Panc1 (cell line): ENCODE results near the gene ANXA6. TPM values are rescaled to one million over a fixed set of nuclear protein-coding genes. Genes with fewer than 3 reads are reported as not detected.

Source experiments
- ATAC-seq: fragments of 200-7000 bp; cut with Tn5 transposase; 2 replicates; pipeline ENCODE4 v1.9.1; 2020; ENCODE audit warnings: mild to moderate bottlenecking, moderate library complexity
- Bru-seq: library from RNA; stranded (reverse); fragments of 400-500 nt; gene quantifications from one replicate; lab custom pipeline; 2021; lab: Mats Ljungman, UMichigan
- BruChase-seq, 2 experiments: library from RNA; stranded (reverse); fragments of 400-500 nt; gene quantifications; one replicate each; lab custom pipeline; 2021; lab: Mats Ljungman, UMichigan
- BruUV-seq: library from RNA; stranded (reverse); fragments of 400-500 nt; replicated peaks from 2 replicates; lab custom pipeline; 2021; lab: Mats Ljungman, UMichigan
- CTCF ChIA-PET: fragments of 300-600 bp; sonication (Branson Sonifier 250); formaldehyde crosslinking; loops from one replicate; lab custom pipeline; 2022; ENCODE audit warnings: antibody characterized with exemption; lab: Charles Lee
- POLR2A ChIA-PET: fragments of 300-600 bp; sonication (Branson Sonifier 250); formaldehyde crosslinking; loops from one replicate; lab custom pipeline; 2022; ENCODE audit warnings: antibody characterized with exemption; lab: Charles Lee
- DNase-seq: peaks from one replicate; pipeline ENCODE4 v3.0.0-alpha.2; 2010; ENCODE audit warnings: low read depth, low spot score
- H3K27ac ChIP-seq: 2 replicates; pipeline ENCODE4 v1.5.1; 2011; ENCODE audit warnings: mild to moderate bottlenecking, low read length, inconsistent platforms
- H3K27me3 ChIP-seq: fragments of 200-500 bp; sonication (Bioruptor generic); 2 replicates; pipeline ENCODE4 v1.6.0; 2014; ENCODE audit warnings: low read length, inconsistent platforms; ENCODE audit not compliant: control insufficient read depth, insufficient read depth
- H3K36me3 ChIP-seq: fragments of 200-500 bp; sonication (Bioruptor generic); 2 replicates; pipeline ENCODE4 v1.5.1; 2014; ENCODE audit warnings: inconsistent platforms, mild to moderate bottlenecking, low read length, moderate library complexity; ENCODE audit not compliant: control insufficient read depth, insufficient read depth
- H3K4me1 ChIP-seq: 2 replicates; pipeline ENCODE4 v1.5.1; 2011; ENCODE audit warnings: inconsistent platforms, mild to moderate bottlenecking, low read length, moderate library complexity; ENCODE audit not compliant: control insufficient read depth, insufficient read depth
- H3K4me3 ChIP-seq, 2 experiments: 2 replicates each; pipeline ENCODE4 v1.5.1; 2011 to 2012; ENCODE audit warnings: low read depth in 2 of 2, low read length in 2 of 2, mild to moderate bottlenecking in 2 of 2, inconsistent platforms in 1 of 2, moderate library complexity in 1 of 2
- H3K9me3 ChIP-seq: fragments of 200-500 bp; sonication (Bioruptor generic); 2 replicates; pipeline ENCODE4 v1.5.1; 2014; ENCODE audit warnings: low read depth, mild to moderate bottlenecking, inconsistent platforms, low read length, moderate library complexity; ENCODE audit not compliant: control insufficient read depth, insufficient read depth
- CTCF ChIP-seq: fragments of 450-650 bp; IDR thresholded peaks from 2 replicates; pipeline ENCODE4 v1.5.1; 2017; ENCODE audit warnings: mild to moderate bottlenecking
- POLR2AphosphoS5 ChIP-seq: IDR thresholded peaks from 2 replicates; pipeline ENCODE4 v1.6.1; 2012; ENCODE audit warnings: mild to moderate bottlenecking, low read depth, low read length, moderate library complexity
- REST ChIP-seq, 2 experiments: IDR thresholded peaks; 2 replicates each; pipeline ENCODE4 v1.6.1; 2011 to 2012; ENCODE audit warnings: low read depth in 2 of 2, control low read depth in 1 of 2, low read length in 1 of 2, mild to moderate bottlenecking in 1 of 2, moderate library complexity in 1 of 2; ENCODE audit not compliant: insufficient read depth in 1 of 2
- SIN3A ChIP-seq: IDR thresholded peaks from 2 replicates; pipeline ENCODE4 v1.6.1; 2012; ENCODE audit warnings: low read depth, mild to moderate bottlenecking, low read length, moderate library complexity, borderline replicate concordance; ENCODE audit not compliant: insufficient read depth
- TCF7L2 ChIP-seq: IDR thresholded peaks from 2 replicates; pipeline ENCODE4 v1.6.1; 2011; ENCODE audit warnings: mild to moderate bottlenecking, low read depth, low read length, inconsistent platforms
- in situ Hi-C: cut with HindIII; loops from 2 replicates; pipeline ENCODE4 v1.10.0; 2016; ENCODE audit warnings: low sequenced_read_pairs, low pct_unique_long_range_greater_than_20kb
- intact Hi-C: fragments of 100-400 bp; cut with micrococcal nuclease; formaldehyde crosslinking; loops from one replicate; pipeline ENCODE4 v1.10.0; 2022; ENCODE audit not compliant: unreplicated experiment
- long read RNA-seq: library from polyadenylated mRNA; unstranded; transcript quantifications from one replicate; pipeline ENCODE4 v2.0.0, GENCODE V29; 2021; ENCODE audit not compliant: unreplicated experiment
- polyA plus RNA-seq: library from polyadenylated mRNA; unstranded; fragments of >200 nt; gene quantifications from one replicate; pipeline ENCODE4 v1.2.1, GENCODE V29; 2012; ENCODE audit warnings: missing spikeins; ENCODE audit not compliant: insufficient read length
- total RNA-seq: library from RNA; stranded (reverse); gene quantifications from one replicate; pipeline ENCODE4 v1.2.1, GENCODE V29; 2021; ENCODE audit not compliant: unreplicated experiment

The ANXA6 gene
- total RNA-seq, result 60.0 TPM
- 95.2 TPM for polyA plus RNA-seq
- percentile 59 among the genes with signal in this experiment for Bru-seq, nascent RNA
- BruChase-seq, experiment 1, labeled RNA remaining after a 2-hour chase, result percentile 54 among the genes with signal in this experiment
- percentile 58 among the genes with signal in this experiment for BruChase-seq, experiment 2, labeled RNA remaining after a 6-hour chase
- long read RNA-seq, transcript ANXA6-201 (26 exons, 2,593 nt), result major isoform, 53 of 83 reads
- long read RNA-seq, partial matches to known transcripts, result 3 of 83 reads
- long read RNA-seq, other reads (novel, unspliced or antisense), result 27 of 83 reads

GRCh38 chr5:151157426-151158286 is at the start of gene ANXA6:
Gene ANXA6 (minus strand): TSS chr5:151157779. CDS start chr5:151147901, 9,878 bp downstream.
- peak within 1 kb of the TSS; percentile 80 for H3K27ac ChIP-seq
- TF ChIP-seq POLR2AphosphoS5 (peak; percentile 56; the same call in 1 of the 2 replicates), SIN3A (no peak), TCF7L2 (no peak), CTCF (no peak), REST (IDR thresholded peaks at IDR 0.05; ENCODE audit: insufficient read depth in 1 of 2, low read depth in 2 of 2, low read length in 1 of 2) (no peak)
- H3K9me3 ChIP-seq, result no peaks in the 10 kb centered on the region
- DNase-seq (no peak), ATAC-seq (peak; percentile 98)
- ChIA-PET POLR2A (interaction anchor here (0.6 kb wide), 2 partner anchors 40 to 95 kb away, joined by 3 to 10 read pairs; partner anchors contain the start of gene GM2A), CTCF (interaction anchor here (0.6 to 0.7 kb wide), 2 partner anchors 155 to 517 kb away, joined by 5 to 9 read pairs; partner anchors contain the start of gene SYNPO)
- peak within 1 kb of the TSS; percentile 69 to 70 for H3K4me3 ChIP-seq
- no peaks in the 10 kb centered on the region; the same call in 1 of the 2 replicates for H3K27me3 ChIP-seq
- no TSS peak for BruUV-seq
- H3K4me1 ChIP-seq, result 0 out of 2 replicates have a peak, but pooled peaks cover 8% of the 10 kb centered on the region
- intact Hi-C loops, result no loop called here
- in situ Hi-C loops, result no loop called here
- no peaks in the 10 kb centered on the region; the same call in 1 of the 2 replicates for H3K36me3 ChIP-seq

- Histone ChIP-seq H3K27ac (no peak overlapping the region), H3K4me3 (no peak overlapping the region), H3K4me1 (no peaks in the 10 kb centered on the region), H3K9me3 (no peaks in the 10 kb centered on the region), H3K36me3 (no peaks in the 10 kb centered on the region), H3K27me3 (no peaks in the 10 kb centered on the region)
- DNase-seq (no peak), ATAC-seq (no peak)
- intact Hi-C loops (no loop called here), in situ Hi-C loops (no loop called here)
- ChIA-PET CTCF (no interaction called here), POLR2A (no interaction called here)
- BruUV-seq, result no TSS peak
- TF ChIP-seq TCF7L2 (no peak), REST (IDR thresholded peaks at IDR 0.05; ENCODE audit: insufficient read depth in 1 of 2, low read depth in 2 of 2, low read length in 1 of 2) (no peak), POLR2AphosphoS5 (no peak), SIN3A (no peak), CTCF (no peak)
Measured at GRCh38 chr5:151205411-151205810, 47.8 kb upstream of the ANXA6 start.
